ENCODE data around the gene WDR75. TPM values are rescaled to one million over a fixed set of nuclear protein-coding genes. Genes with fewer than 3 reads are reported as not detected.

The WDR75 gene
- total RNA-seq, 2 experiments from 2014 or later: 55.7 to 79.6 TPM

- Histone ChIP-seq H3K4me2 (ENCODE audit: low read length) (peak overlapping the region; percentile 43), H3K9me3 (ENCODE audit: low read length) (no peaks in the 10 kb centered on the region), H2AFZ (ENCODE audit: low read length) (no peak overlapping the region), H3K4me1 (ENCODE audit: insufficient read depth, low read length, poor library complexity, severe bottlenecking) (peaks cover 29% of the 10 kb centered on the region), H4K20me1 (ENCODE audit: insufficient read depth, low read length) (0 out of 2 replicates have a peak, but pooled peaks cover 3% of the 10 kb centered on the region), H3K4me3 (ENCODE audit: low read depth, low read length, poor library complexity, severe bottlenecking) (peak overlapping the region; percentile 7), H3K79me2 (ENCODE audit: insufficient read depth, low read depth, low read length) (no peaks in the 10 kb centered on the region), H3K9me2 (ENCODE audit: insufficient read depth, low read length) (no peaks in the 10 kb centered on the region), H3K36me3 (ENCODE audit: insufficient read depth, low read length) (peaks cover 99% of the 10 kb centered on the region), H3K27ac (ENCODE audit: low read depth, low read length, poor library complexity, severe bottlenecking) (peak overlapping the region; percentile 8)
- peak; percentile 11 for DNase-seq (ENCODE audit: low spot score)
- intact Hi-C loops (cut with micrococcal nuclease; ENCODE audit: unreplicated experiment): no loop called here
- no TSS peak for BruUV-seq (replicated peaks)
- TF ChIP-seq EZH2phosphoT487 (IDR thresholded peaks at IDR 0.05; ENCODE audit: borderline replicate concordance, low read depth, low read length) (no peak), CTCF (conservative IDR thresholded peaks at IDR 0.05; ENCODE audit: low read length) (no peak)
- CTCF ChIA-PET (ENCODE audit: unreplicated experiment): no interaction called here
- POLR2A ChIA-PET: interaction anchor here (0.7 to 5.5 kb wide), 3 partner anchors 21 to 863 kb away, joined by 4 to 35 read pairs (median 12); partner anchors contain the start of gene WDR75
These were observed 23.8 kb downstream of the WDR75 start for GRCh38 chr2:189465076-189465475.

GRCh38 chr2:189465478-189465877 is 24.2 kb downstream of the WDR75 start:
- no peak for DNase-seq (ENCODE audit: low spot score)
- no peaks in the 10 kb centered on the region for H3K9me3 ChIP-seq (ENCODE audit: low read length)
- peaks cover 29% of the 10 kb centered on the region for H3K4me1 ChIP-seq (ENCODE audit: insufficient read depth, low read length, poor library complexity, severe bottlenecking)
- H3K4me3 ChIP-seq (ENCODE audit: low read depth, low read length, poor library complexity, severe bottlenecking): no peak overlapping the region
- ChIA-PET POLR2A (interaction anchor here (0.7 to 5.5 kb wide), 3 partner anchors 21 to 863 kb away, joined by 4 to 35 read pairs (median 12); partner anchors contain the start of gene WDR75), CTCF (ENCODE audit: unreplicated experiment) (no interaction called here)
- H3K36me3 ChIP-seq (ENCODE audit: insufficient read depth, low read length): peaks cover 99% of the 10 kb centered on the region
- peak overlapping the region; percentile 43; the same call in 1 of the 2 replicates for H3K4me2 ChIP-seq (ENCODE audit: low read length)
- no peaks in the 10 kb centered on the region for H3K9me2 ChIP-seq (ENCODE audit: insufficient read depth, low read length)
- no peaks in the 10 kb centered on the region for H3K79me2 ChIP-seq (ENCODE audit: insufficient read depth, low read depth, low read length)
- H3K27ac ChIP-seq (ENCODE audit: low read depth, low read length, poor library complexity, severe bottlenecking): no peak overlapping the region
- intact Hi-C loops (cut with micrococcal nuclease; ENCODE audit: unreplicated experiment): no loop called here
- no TSS peak for BruUV-seq (replicated peaks)
- TF ChIP-seq CTCF (conservative IDR thresholded peaks at IDR 0.05; ENCODE audit: low read length): no peak
- H4K20me1 ChIP-seq (ENCODE audit: insufficient read depth, low read length): 0 out of 2 replicates have a peak, but pooled peaks cover 3% of the 10 kb centered on the region
- H2AFZ ChIP-seq (ENCODE audit: low read length): no peak overlapping the region

- Histone ChIP-seq H4K20me1 (ENCODE audit: insufficient read depth, low read length) (0 out of 2 replicates have a peak, but pooled peaks cover 3% of the 10 kb centered on the region), H3K27ac (ENCODE audit: low read depth, low read length, poor library complexity, severe bottlenecking) (no peak overlapping the region), H3K79me2 (ENCODE audit: insufficient read depth, low read depth, low read length) (no peaks in the 10 kb centered on the region), H3K4me3 (ENCODE audit: low read depth, low read length, poor library complexity, severe bottlenecking) (no peak overlapping the region), H3K4me1 (ENCODE audit: insufficient read depth, low read length, poor library complexity, severe bottlenecking) (peaks cover 29% of the 10 kb centered on the region), H3K9me3 (ENCODE audit: low read length) (no peaks in the 10 kb centered on the region), H3K36me3 (ENCODE audit: insufficient read depth, low read length) (peaks cover 98% of the 10 kb centered on the region), H3K9me2 (ENCODE audit: insufficient read depth, low read length) (no peaks in the 10 kb centered on the region), H2AFZ (ENCODE audit: low read length) (no peak overlapping the region), H3K4me2 (ENCODE audit: low read length) (no peak overlapping the region)
- ChIA-PET CTCF (ENCODE audit: unreplicated experiment) (no interaction called here), POLR2A (interaction anchor here (2.8 to 5.5 kb wide), 2 partner anchors 22 to 25 kb away, joined by 12 to 35 read pairs; partner anchors contain the start of gene WDR75)
- DNase-seq (ENCODE audit: low spot score): no peak
- intact Hi-C loops (cut with micrococcal nuclease; ENCODE audit: unreplicated experiment): no loop called here
- BruUV-seq (replicated peaks): no TSS peak
- no peak for TF ChIP-seq CTCF (conservative IDR thresholded peaks at IDR 0.05; ENCODE audit: low read length)
- no peak for TF ChIP-seq EZH2phosphoT487 (IDR thresholded peaks at IDR 0.05; ENCODE audit: borderline replicate concordance, low read depth, low read length)
These were observed 24.8 kb downstream of the WDR75 start for GRCh38 chr2:189466046-189466445.

Data from OCI-LY7 (cell line).